ENCODE measurements around the gene STT3A.

The STT3A gene

GRCh38 chr11:125637840-125638239, 45.2 kb downstream of the STT3A start:
- Histone ChIP-seq H3K4me1 (ENCODE audit: low read length) (no peaks in the 10 kb centered on the region), H4K20me1 (ENCODE audit: insufficient read depth, low read length) (no peaks in the 10 kb centered on the region; the same call in 1 of the 2 replicates), H3F3A (ENCODE audit: insufficient read depth, low read length) (no peaks in the 10 kb centered on the region), H3K4me3 (ENCODE audit: low read length) (no peak overlapping the region), H2AFZ (ENCODE audit: low read length) (no peak overlapping the region), H3K79me2 (ENCODE audit: low read length) (peaks cover 25% of the 10 kb centered on the region), H3K27me3 (replicated peaks; ENCODE audit: insufficient read depth, low read length) (no peaks in the 10 kb centered on the region), H3K27ac (ENCODE audit: low read length) (no peak overlapping the region), H3K9me2 (replicated peaks; ENCODE audit: insufficient read depth, low read length) (no peaks in the 10 kb centered on the region), H3K9me3 (replicated peaks; ENCODE audit: insufficient read depth, low read length) (no peaks in the 10 kb centered on the region), H3K4me2 (ENCODE audit: low read depth, low read length) (no peak overlapping the region), H3K9ac (ENCODE audit: low read length) (no peak overlapping the region), H3K36me3 (replicated peaks; ENCODE audit: insufficient read depth, low read length) (peaks cover 38% of the 10 kb centered on the region)
- TF ChIP-seq EZH2 (optimal IDR thresholded peaks at IDR 0.05; ENCODE audit: low read depth, low read length) (no peak), EZH2phosphoT487 (IDR thresholded peaks at IDR 0.05; ENCODE audit: low read length) (no peak)
- TF ChIP-seq, protein P1, sequence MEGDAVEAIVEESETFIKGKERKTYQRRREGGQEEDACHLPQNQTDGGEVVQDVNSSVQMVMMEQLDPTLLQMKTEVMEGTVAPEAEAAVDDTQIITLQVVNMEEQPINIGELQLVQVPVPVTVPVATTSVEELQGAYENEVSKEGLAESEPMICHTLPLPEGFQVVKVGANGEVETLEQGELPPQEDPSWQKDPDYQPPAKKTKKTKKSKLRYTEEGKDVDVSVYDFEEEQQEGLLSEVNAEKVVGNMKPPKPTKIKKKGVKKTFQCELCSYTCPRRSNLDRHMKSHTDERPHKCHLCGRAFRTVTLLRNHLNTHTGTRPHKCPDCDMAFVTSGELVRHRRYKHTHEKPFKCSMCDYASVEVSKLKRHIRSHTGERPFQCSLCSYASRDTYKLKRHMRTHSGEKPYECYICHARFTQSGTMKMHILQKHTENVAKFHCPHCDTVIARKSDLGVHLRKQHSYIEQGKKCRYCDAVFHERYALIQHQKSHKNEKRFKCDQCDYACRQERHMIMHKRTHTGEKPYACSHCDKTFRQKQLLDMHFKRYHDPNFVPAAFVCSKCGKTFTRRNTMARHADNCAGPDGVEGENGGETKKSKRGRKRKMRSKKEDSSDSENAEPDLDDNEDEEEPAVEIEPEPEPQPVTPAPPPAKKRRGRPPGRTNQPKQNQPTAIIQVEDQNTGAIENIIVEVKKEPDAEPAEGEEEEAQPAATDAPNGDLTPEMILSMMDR (IDR thresholded peaks at IDR 0.05; ENCODE audit: low read length): no peak
- DNase-seq: no peak

DNA sequence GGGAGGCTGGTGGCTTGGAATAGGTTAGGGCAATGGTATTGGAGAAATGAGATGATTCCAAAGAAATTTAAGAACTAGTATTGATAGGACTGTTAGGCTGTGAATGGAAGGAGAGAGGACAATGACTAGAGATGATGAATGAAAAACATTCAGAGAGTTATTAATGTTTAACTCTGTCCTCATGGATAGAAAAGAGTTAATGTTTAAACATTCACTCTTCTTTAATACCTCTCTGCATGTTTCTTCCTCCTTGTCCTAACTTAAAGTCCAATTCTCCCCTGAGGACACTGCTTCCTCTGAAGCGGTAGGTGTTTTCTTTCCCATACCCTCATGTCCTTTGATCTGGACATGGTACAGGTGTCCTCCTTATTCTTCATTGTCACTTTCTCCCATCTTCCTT, 45.7 kb downstream of the STT3A start:
- Histone ChIP-seq H3K4me1 (ENCODE audit: low read length) (no peaks in the 10 kb centered on the region), H3K9me3 (replicated peaks; ENCODE audit: insufficient read depth, low read length) (no peaks in the 10 kb centered on the region), H3K4me2 (ENCODE audit: low read depth, low read length) (no peak overlapping the region), H3K27ac (ENCODE audit: low read length) (no peak overlapping the region), H3K4me3 (ENCODE audit: low read length) (no peak overlapping the region), H3K9ac (ENCODE audit: low read length) (no peak overlapping the region), H3K27me3 (replicated peaks; ENCODE audit: insufficient read depth, low read length) (no peaks in the 10 kb centered on the region), H3K9me2 (replicated peaks; ENCODE audit: insufficient read depth, low read length) (no peaks in the 10 kb centered on the region), H3K36me3 (replicated peaks; ENCODE audit: insufficient read depth, low read length) (peaks cover 38% of the 10 kb centered on the region), H3K79me2 (ENCODE audit: low read length) (peaks cover 21% of the 10 kb centered on the region), H4K20me1 (ENCODE audit: insufficient read depth, low read length) (no peaks in the 10 kb centered on the region; the same call in 1 of the 2 replicates), H2AFZ (ENCODE audit: low read length) (no peak overlapping the region), H3F3A (ENCODE audit: insufficient read depth, low read length) (0 out of 2 replicates have a peak, but pooled peaks cover under 1% of the 10 kb centered on the region)
- TF ChIP-seq, protein P1 (IDR thresholded peaks at IDR 0.05; ENCODE audit: low read length): no peak
- no peak for DNase-seq

DNA sequence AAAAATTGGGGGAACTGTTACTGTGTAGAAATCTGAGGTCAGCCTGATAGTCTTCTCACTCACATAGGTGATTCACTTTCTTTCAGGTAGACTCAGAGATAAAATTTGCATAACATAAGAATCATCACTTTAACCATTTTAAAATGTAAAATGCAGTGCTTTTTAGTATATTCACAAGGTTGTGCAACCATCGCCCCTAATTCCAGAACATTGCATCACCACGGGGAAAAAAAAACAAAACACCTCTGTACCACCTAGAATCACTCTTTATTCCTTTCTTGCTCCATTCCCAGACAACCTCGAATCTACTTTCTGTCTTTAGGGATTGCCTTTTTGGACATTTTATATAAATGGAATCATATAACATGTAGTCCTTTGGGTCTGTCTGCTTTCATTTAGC, 53.2 kb downstream of the STT3A start:
- Histone ChIP-seq H3K36me3 (replicated peaks; ENCODE audit: insufficient read depth, low read length) (peaks cover 14% of the 10 kb centered on the region), H3K9me2 (replicated peaks; ENCODE audit: insufficient read depth, low read length) (no peaks in the 10 kb centered on the region), H3K9ac (ENCODE audit: low read length) (no peak overlapping the region), H3K4me2 (ENCODE audit: low read depth, low read length) (no peak overlapping the region), H3K27ac (ENCODE audit: low read length) (no peak overlapping the region), H3K9me3 (replicated peaks; ENCODE audit: insufficient read depth, low read length) (no peaks in the 10 kb centered on the region), H3K27me3 (replicated peaks; ENCODE audit: insufficient read depth, low read length) (no peaks in the 10 kb centered on the region), H4K20me1 (ENCODE audit: insufficient read depth, low read length) (no peaks in the 10 kb centered on the region), H3K4me1 (ENCODE audit: low read length) (no peaks in the 10 kb centered on the region), H3K79me2 (ENCODE audit: low read length) (peaks cover 39% of the 10 kb centered on the region), H3F3A (ENCODE audit: insufficient read depth, low read length) (peaks cover 9% of the 10 kb centered on the region; the same call in 1 of the 2 replicates), H3K4me3 (ENCODE audit: low read length) (no peak overlapping the region), H2AFZ (ENCODE audit: low read length) (no peak overlapping the region)
- DNase-seq: no peak
- TF ChIP-seq, protein P1 (IDR thresholded peaks at IDR 0.05; ENCODE audit: low read length): no peak
- TF ChIP-seq EZH2phosphoT487 (IDR thresholded peaks at IDR 0.05; ENCODE audit: low read length) (no peak), EZH2 (optimal IDR thresholded peaks at IDR 0.05; ENCODE audit: low read depth, low read length) (no peak)
